ENCODE data around the gene NR2F1-AS1. TPM values are rescaled to one million over a fixed set of nuclear protein-coding genes. Genes with fewer than 3 reads are reported as not detected.
"Not testable (repeated sequence)": the region's sequence is repeated elsewhere in the genome, so short reads cannot be mapped to it uniquely, and the experiment has no call there.

The NR2F1-AS1 gene
- total and polyA plus RNA-seq, 2 donors (not counting 3 experiments of a cell fraction or from before 2014, with no cell fraction given) = 4.2 to 13.8 TPM

DNA sequence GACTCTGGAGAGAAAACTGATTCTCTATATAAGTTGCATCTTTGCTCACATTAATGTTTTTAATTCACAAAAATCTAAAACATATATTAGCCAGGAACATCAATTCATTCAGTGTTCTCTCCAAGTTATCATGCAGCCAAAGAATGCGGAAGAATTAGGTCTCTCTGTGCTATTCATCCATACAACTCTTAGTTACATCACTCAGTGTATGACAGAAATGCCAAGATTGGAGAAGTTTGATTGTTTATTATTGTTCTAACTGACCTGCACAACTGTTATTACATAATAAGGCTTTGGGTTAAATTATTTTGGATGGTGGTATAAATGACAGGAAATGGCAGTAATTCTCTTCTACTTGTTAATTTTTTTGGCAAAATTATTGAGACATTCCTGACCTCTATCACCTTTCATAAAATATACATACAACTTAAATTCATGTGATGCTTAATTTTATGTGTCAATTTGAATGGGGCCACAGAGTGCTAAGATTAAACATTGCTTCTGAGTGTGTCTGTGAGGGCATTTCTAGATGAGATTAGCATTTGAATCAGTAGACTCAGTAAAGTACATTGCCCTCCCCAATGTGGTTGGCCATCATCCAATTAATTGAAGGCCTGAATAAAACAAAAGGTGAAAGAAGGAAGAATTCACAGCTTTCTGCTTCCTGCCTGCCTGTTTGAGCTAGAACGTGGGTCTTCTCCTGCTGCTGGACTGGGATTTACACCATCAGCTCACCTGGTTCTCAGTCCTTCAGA is 70.2 kb downstream of the NR2F1-AS1 start:
- Histone ChIP-seq H3K36me3 (ENCODE audit: control insufficient read depth in 2 of 2, extremely low read depth in 1 of 2, insufficient read depth in 2 of 2, low read length in 2 of 2) (peaks cover 0 to 2% of the 10 kb centered on the region in 2 experiments), H3K79me2 (ENCODE audit: control insufficient read depth, insufficient read depth, low read length) (no peaks in the 10 kb centered on the region), H3K27ac (ENCODE audit: insufficient read depth, low read depth, low read length) (peak overlapping the region; percentile 86), H3K27me3 (ENCODE audit: control insufficient read depth in 2 of 2, insufficient read depth in 2 of 2, low read length in 2 of 2) (no peaks in the 10 kb centered on the region), H3K9me3 (replicated peaks; ENCODE audit: control insufficient read depth, insufficient read depth, low read length) (peaks cover 2% of the 10 kb centered on the region), H3K9me1 (replicated peaks; ENCODE audit: control insufficient read depth, extremely low read depth, insufficient read depth, low read length) (no peaks in the 10 kb centered on the region), H3K4me1 (ENCODE audit: control insufficient read depth, extremely low read depth, insufficient read depth, low read length) (peaks cover 25% of the 10 kb centered on the region), H3K4me3 (replicated peaks in 1 of 3; ENCODE audit: insufficient read depth in 1 of 3, low read depth in 1 of 3, low read length in 3 of 3) (no peak overlapping the region), H4K20me1 (replicated peaks; ENCODE audit: control insufficient read depth, extremely low read depth, insufficient read depth, low read length) (no peaks in the 10 kb centered on the region), H2AFZ (ENCODE audit: low read depth, low read length) (no peak overlapping the region), H3K9ac (replicated peaks; ENCODE audit: extremely low read depth, insufficient read depth, low read length) (no peak overlapping the region), H3K4me2 (ENCODE audit: insufficient read depth, low read length) (no peak overlapping the region)
- dilution Hi-C loops (cut with MboI; ENCODE audit: extremely low pct_ligation_motif_present, low sequenced_read_pairs) = no loop called here
- CTCF ChIA-PET = interaction anchor here (1.4 kb wide), 1 partner anchor 418 kb away, joined by 3 read pairs; no protein-coding TSS in a partner anchor
- POLR2A ChIA-PET = no interaction called here
- FAIRE-seq = peak; percentile 52
- DNase-seq (ENCODE audit: low read depth, low spot score) = peak; percentile 73
- no TSS peak for BruUV-seq (replicated peaks)
- TF ChIP-seq EZH2 (IDR thresholded peaks at IDR 0.05; ENCODE audit: borderline replicate concordance, low read depth, low read length, severe bottlenecking) (no peak), MAX (IDR thresholded peaks at IDR 0.05; ENCODE audit: insufficient read depth, insufficient read length) (no peak), GATA2 (IDR thresholded peaks at IDR 0.05; ENCODE audit: insufficient read depth, insufficient read length, low read depth, low read length) (no peak), POLR2A (IDR thresholded peaks at IDR 0.05; ENCODE audit: low read depth, low read length) (no peak), POLR2AphosphoS5 (IDR thresholded peaks at IDR 0.05; ENCODE audit: insufficient read depth, low read depth, low read length) (no peak), MYC (IDR thresholded peaks at IDR 0.05; ENCODE audit: low read depth, low read length) (no peak), FOS (IDR thresholded peaks at IDR 0.05; ENCODE audit: borderline replicate concordance, insufficient read depth, low read length) (no peak), JUN (IDR thresholded peaks at IDR 0.05; ENCODE audit: borderline replicate concordance, insufficient read depth, insufficient read length, low read depth) (no peak)
- TF ChIP-seq, protein P1, sequence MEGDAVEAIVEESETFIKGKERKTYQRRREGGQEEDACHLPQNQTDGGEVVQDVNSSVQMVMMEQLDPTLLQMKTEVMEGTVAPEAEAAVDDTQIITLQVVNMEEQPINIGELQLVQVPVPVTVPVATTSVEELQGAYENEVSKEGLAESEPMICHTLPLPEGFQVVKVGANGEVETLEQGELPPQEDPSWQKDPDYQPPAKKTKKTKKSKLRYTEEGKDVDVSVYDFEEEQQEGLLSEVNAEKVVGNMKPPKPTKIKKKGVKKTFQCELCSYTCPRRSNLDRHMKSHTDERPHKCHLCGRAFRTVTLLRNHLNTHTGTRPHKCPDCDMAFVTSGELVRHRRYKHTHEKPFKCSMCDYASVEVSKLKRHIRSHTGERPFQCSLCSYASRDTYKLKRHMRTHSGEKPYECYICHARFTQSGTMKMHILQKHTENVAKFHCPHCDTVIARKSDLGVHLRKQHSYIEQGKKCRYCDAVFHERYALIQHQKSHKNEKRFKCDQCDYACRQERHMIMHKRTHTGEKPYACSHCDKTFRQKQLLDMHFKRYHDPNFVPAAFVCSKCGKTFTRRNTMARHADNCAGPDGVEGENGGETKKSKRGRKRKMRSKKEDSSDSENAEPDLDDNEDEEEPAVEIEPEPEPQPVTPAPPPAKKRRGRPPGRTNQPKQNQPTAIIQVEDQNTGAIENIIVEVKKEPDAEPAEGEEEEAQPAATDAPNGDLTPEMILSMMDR (IDR thresholded peaks at IDR 0.05; ENCODE audit: extremely low read depth in 1 of 2, insufficient read depth in 1 of 2, low read depth in 1 of 2, low read length in 2 of 2) = no peak
- intact Hi-C loops (cut with micrococcal nuclease) = loop anchor here (1.0 kb wide), 1 partner anchor 237 kb away; no protein-coding TSS in a partner anchor

DNA sequence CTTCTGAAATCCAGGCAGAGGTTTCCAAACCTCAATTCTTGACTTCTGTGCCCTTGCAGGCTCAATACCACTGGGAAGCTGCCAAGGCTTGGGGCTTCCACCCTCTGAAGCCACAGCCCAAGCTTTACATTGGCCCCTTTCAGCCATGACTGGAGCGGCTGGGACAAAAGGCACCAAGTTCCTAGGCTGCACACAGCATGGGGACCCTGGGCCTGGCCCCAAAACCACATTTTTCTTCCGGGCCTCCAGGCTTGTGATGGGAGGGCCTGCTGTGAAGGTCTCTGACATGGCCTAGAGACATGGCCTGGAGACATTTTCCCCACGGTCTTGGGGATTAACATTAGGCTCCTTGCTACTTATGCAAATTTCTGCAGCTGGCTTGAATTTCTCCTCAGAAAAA is 75.5 kb downstream of the NR2F1-AS1 start:
- not testable (repeated sequence) for BruUV-seq (replicated peaks)

More for the DNA sequence above, 75.5 kb downstream of the NR2F1-AS1 start:
- CTCF ChIA-PET; H3K36me3 ChIP-seq (ENCODE audit: control insufficient read depth in 2 of 2, extremely low read depth in 1 of 2, insufficient read depth in 2 of 2, low read length in 2 of 2); H3K27ac ChIP-seq (ENCODE audit: insufficient read depth, low read depth, low read length); H2AFZ ChIP-seq (ENCODE audit: low read depth, low read length); dilution Hi-C loops (cut with MboI; ENCODE audit: extremely low pct_ligation_motif_present, low sequenced_read_pairs); FAIRE-seq; POLR2A ChIA-PET; H3K9ac ChIP-seq (replicated peaks; ENCODE audit: extremely low read depth, insufficient read depth, low read length); H3K9me3 ChIP-seq (replicated peaks; ENCODE audit: control insufficient read depth, insufficient read depth, low read length); H3K4me3 ChIP-seq (replicated peaks in 1 of 3; ENCODE audit: insufficient read depth in 1 of 3, low read depth in 1 of 3, low read length in 3 of 3); H3K79me2 ChIP-seq (ENCODE audit: control insufficient read depth, insufficient read depth, low read length); H4K20me1 ChIP-seq (replicated peaks; ENCODE audit: control insufficient read depth, extremely low read depth, insufficient read depth, low read length); H3K9me1 ChIP-seq (replicated peaks; ENCODE audit: control insufficient read depth, extremely low read depth, insufficient read depth, low read length); H3K4me1 ChIP-seq (ENCODE audit: control insufficient read depth, extremely low read depth, insufficient read depth, low read length); intact Hi-C loops (cut with micrococcal nuclease); DNase-seq (ENCODE audit: low read depth, low spot score); H3K27me3 ChIP-seq (ENCODE audit: control insufficient read depth in 2 of 2, insufficient read depth in 2 of 2, low read length in 2 of 2); H3K4me2 ChIP-seq (ENCODE audit: insufficient read depth, low read length): not testable (repeated sequence)
